Measurements from ENCODE around the gene EXOC3L4.

GRCh38 chr14:103137689-103138300 is 43.3 kb downstream of the EXOC3L4 start:
- TF ChIP-seq, protein P1, sequence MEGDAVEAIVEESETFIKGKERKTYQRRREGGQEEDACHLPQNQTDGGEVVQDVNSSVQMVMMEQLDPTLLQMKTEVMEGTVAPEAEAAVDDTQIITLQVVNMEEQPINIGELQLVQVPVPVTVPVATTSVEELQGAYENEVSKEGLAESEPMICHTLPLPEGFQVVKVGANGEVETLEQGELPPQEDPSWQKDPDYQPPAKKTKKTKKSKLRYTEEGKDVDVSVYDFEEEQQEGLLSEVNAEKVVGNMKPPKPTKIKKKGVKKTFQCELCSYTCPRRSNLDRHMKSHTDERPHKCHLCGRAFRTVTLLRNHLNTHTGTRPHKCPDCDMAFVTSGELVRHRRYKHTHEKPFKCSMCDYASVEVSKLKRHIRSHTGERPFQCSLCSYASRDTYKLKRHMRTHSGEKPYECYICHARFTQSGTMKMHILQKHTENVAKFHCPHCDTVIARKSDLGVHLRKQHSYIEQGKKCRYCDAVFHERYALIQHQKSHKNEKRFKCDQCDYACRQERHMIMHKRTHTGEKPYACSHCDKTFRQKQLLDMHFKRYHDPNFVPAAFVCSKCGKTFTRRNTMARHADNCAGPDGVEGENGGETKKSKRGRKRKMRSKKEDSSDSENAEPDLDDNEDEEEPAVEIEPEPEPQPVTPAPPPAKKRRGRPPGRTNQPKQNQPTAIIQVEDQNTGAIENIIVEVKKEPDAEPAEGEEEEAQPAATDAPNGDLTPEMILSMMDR (IDR thresholded peaks at IDR 0.05; ENCODE audit: low read length): no peak
- TF ChIP-seq EZH2 (IDR thresholded peaks at IDR 0.05; ENCODE audit: borderline replicate concordance, low read length): no peak

Data from OCI-LY1 (cell line).